Karpas-422 (cell line): ENCODE measurements around the gene UGT1A8. TPM values are rescaled to one million over a fixed set of nuclear protein-coding genes. Genes with fewer than 3 reads are reported as not detected.
A peak's percentile ranks its signal among the peaks of the same experiment; 100 is the strongest.
"Not testable (repeated sequence)": the region's sequence is repeated elsewhere in the genome, so short reads cannot be mapped to it uniquely, and the experiment has no call there.

ENCODE experiments used
- DNase-seq: peaks from one replicate; pipeline ENCODE4 v3.0.0-alpha.2; 2015
- H2AFZ ChIP-seq: fragments of 200-600 bp; sonication (generic); 2 replicates; pipeline ENCODE4 v1.6.1; 2014; ENCODE audit warnings: antibody characterized with exemption, low read length, mixed read lengths
- H3K27ac ChIP-seq: fragments of 200-600 bp; sonication (generic); 2 replicates; pipeline ENCODE4 v1.5.1; 2014; ENCODE audit warnings: mild to moderate bottlenecking, low read length, moderate library complexity
- H3K27me3 ChIP-seq: fragments of 200-600 bp; sonication (generic); 2 replicates; pipeline ENCODE4 v1.6.1; 2014; ENCODE audit warnings: low read length, mixed read lengths
- H3K36me3 ChIP-seq: fragments of 200-600 bp; sonication (generic); 2 replicates; pipeline ENCODE4 v1.6.1; 2014; ENCODE audit warnings: low read length, mixed read lengths; ENCODE audit not compliant: insufficient read depth
- H3K4me1 ChIP-seq: fragments of 200-600 bp; sonication (generic); 2 replicates; pipeline ENCODE4 v1.6.1; 2014; ENCODE audit warnings: mild to moderate bottlenecking, low read length, mixed read lengths
- H3K4me2 ChIP-seq: fragments of 200-600 bp; sonication (generic); 2 replicates; pipeline ENCODE4 v1.6.1; 2014; ENCODE audit warnings: low read length, low read depth, mild to moderate bottlenecking; ENCODE audit not compliant: poor library complexity, severe bottlenecking
- H3K4me3 ChIP-seq: fragments of 200-600 bp; sonication (generic); 2 replicates; pipeline ENCODE4 v1.5.1; 2014; ENCODE audit warnings: mild to moderate bottlenecking, antibody characterized with exemption, low read length, mixed read lengths
- H3K79me2 ChIP-seq: fragments of 200-600 bp; sonication (generic); 2 replicates; pipeline ENCODE4 v1.6.1; 2014; ENCODE audit warnings: mild to moderate bottlenecking, low read length, mixed read lengths
- H3K9ac ChIP-seq: fragments of 200-600 bp; sonication (generic); 2 replicates; pipeline ENCODE4 v1.6.0; 2014; ENCODE audit warnings: low read length
- H3K9me2 ChIP-seq: fragments of 200-600 bp; sonication (generic), shearing (Covaris generic); replicated peaks from 2 replicates; pipeline ENCODE4 v1.6.0; 2014; ENCODE audit warnings: mild to moderate bottlenecking, low read length, moderate library complexity; ENCODE audit not compliant: insufficient read depth
- H3K9me3 ChIP-seq: fragments of 300-700, 200-600 bp; sonication (generic); 2 replicates; pipeline ENCODE4 v1.6.1; 2014; ENCODE audit warnings: low read length, mixed read lengths
- H4K20me1 ChIP-seq: fragments of 200-600 bp; sonication (generic); 2 replicates; pipeline ENCODE4 v1.6.1; 2014; ENCODE audit warnings: mild to moderate bottlenecking, antibody characterized with exemption, low read length, low read depth; ENCODE audit not compliant: insufficient read depth
- total RNA-seq: library from RNA; depleted of rRNA; stranded (reverse); fragments of >200 nt; shearing (Covaris generic); gene quantifications from 2 replicates; pipeline ENCODE4 v1.2.3, GENCODE V29; 2014; ENCODE audit warnings: low replicate concordance

The UGT1A8 gene
- total RNA-seq, 1 experiment from 2014 or later = not detected

- Histone ChIP-seq H4K20me1 (no peaks in the 10 kb centered on the region), H3K9me3 (no peaks in the 10 kb centered on the region), H3K36me3 (no peaks in the 10 kb centered on the region), H3K9me2 (no peaks in the 10 kb centered on the region), H2AFZ (no peak overlapping the region), H3K4me1 (no peaks in the 10 kb centered on the region), H3K9ac (no peak overlapping the region), H3K27me3 (no peaks in the 10 kb centered on the region), H3K27ac (no peak overlapping the region), H3K4me2 (no peak overlapping the region), H3K4me3 (no peak overlapping the region), H3K79me2 (no peaks in the 10 kb centered on the region)
- no peak for DNase-seq
These were observed 6.1 kb upstream of the UGT1A8 start for GRCh38 chr2:233611284-233611683.

DNA sequence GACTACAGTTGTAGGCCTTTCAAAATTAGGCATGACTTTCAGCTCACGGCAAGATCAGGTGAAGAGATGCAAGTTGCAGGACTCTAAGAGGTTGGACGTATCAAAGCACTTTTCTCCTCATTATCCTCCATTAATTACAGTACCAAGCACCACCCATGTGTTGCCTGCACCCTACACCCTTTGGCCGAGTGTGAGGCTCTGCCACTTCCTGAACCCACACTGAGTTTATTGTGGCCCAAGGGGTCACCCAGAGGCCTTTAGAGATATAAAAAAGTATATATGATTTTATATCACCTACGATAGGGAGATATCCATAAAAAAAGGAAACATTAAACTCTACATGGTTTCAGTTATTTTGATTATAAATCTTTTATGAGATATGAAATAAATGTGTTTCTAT, 2.8 kb downstream of the UGT1A8 start:
- Histone ChIP-seq H3K9ac (no peak overlapping the region), H3K4me1 (no peaks in the 10 kb centered on the region), H2AFZ (no peak overlapping the region), H3K4me3 (no peak overlapping the region), H3K9me3 (no peaks in the 10 kb centered on the region), H3K9me2 (no peaks in the 10 kb centered on the region), H3K4me2 (no peak overlapping the region), H4K20me1 (no peaks in the 10 kb centered on the region), H3K27ac (no peak overlapping the region), H3K36me3 (no peaks in the 10 kb centered on the region), H3K27me3 (no peaks in the 10 kb centered on the region), H3K79me2 (no peaks in the 10 kb centered on the region)
- no peak for DNase-seq

- not testable (repeated sequence) for H3K9ac ChIP-seq, H3K9me2 ChIP-seq, H3K4me3 ChIP-seq, DNase-seq, H4K20me1 ChIP-seq, H2AFZ ChIP-seq, H3K4me1 ChIP-seq, H3K27me3 ChIP-seq, H3K27ac ChIP-seq, H3K4me2 ChIP-seq, H3K9me3 ChIP-seq, H3K36me3 ChIP-seq, H3K79me2 ChIP-seq
These were observed 4.4 kb downstream of the UGT1A8 start for GRCh38 chr2:233621863-233622262.

GRCh38 chr2:233627331-233628025, 10.0 kb downstream of the UGT1A8 start:
- peaks cover 12% of the 10 kb centered on the region; the same call in 1 of the 2 replicates for H3K9me3 ChIP-seq
- H3K4me3 ChIP-seq = no peak overlapping the region
- H3K79me2 ChIP-seq = no peaks in the 10 kb centered on the region
- peaks cover 4% of the 10 kb centered on the region for H3K4me1 ChIP-seq
- H3K4me2 ChIP-seq = no peak overlapping the region
- no peak overlapping the region for H3K27ac ChIP-seq
- H2AFZ ChIP-seq = no peak overlapping the region
- DNase-seq = no peak
- H3K9ac ChIP-seq = no peak overlapping the region
- H4K20me1 ChIP-seq = no peaks in the 10 kb centered on the region
- peaks cover 3% of the 10 kb centered on the region; the same call in 1 of the 2 replicates for H3K27me3 ChIP-seq
- no peaks in the 10 kb centered on the region for H3K36me3 ChIP-seq
- no peaks in the 10 kb centered on the region for H3K9me2 ChIP-seq

- not testable (repeated sequence) for DNase-seq, H3K9me3 ChIP-seq, H3K79me2 ChIP-seq, H2AFZ ChIP-seq, H3K4me2 ChIP-seq, H3K4me1 ChIP-seq, H4K20me1 ChIP-seq, H3K4me3 ChIP-seq, H3K9me2 ChIP-seq, H3K9ac ChIP-seq, H3K27me3 ChIP-seq, H3K36me3 ChIP-seq, H3K27ac ChIP-seq
These were observed 18.9 kb downstream of the UGT1A8 start, which contains the start of gene UGT1A10 for GRCh38 chr2:233636306-233636705. UGT1A10 (plus strand) TSS chr2:233636448; CDS start chr2:233636523, 75 bp downstream.

GRCh38 chr2:233638836-233639235, 21.4 kb downstream of the UGT1A8 start:
- Histone ChIP-seq H3K27me3 (no peaks in the 10 kb centered on the region), H3K4me1 (no peaks in the 10 kb centered on the region), H3K9me3 (no peaks in the 10 kb centered on the region), H3K27ac (no peak overlapping the region), H3K79me2 (no peaks in the 10 kb centered on the region), H2AFZ (no peak overlapping the region), H3K9me2 (no peaks in the 10 kb centered on the region), H4K20me1 (no peaks in the 10 kb centered on the region), H3K4me3 (no peak overlapping the region), H3K4me2 (no peak overlapping the region), H3K9ac (no peak overlapping the region), H3K36me3 (no peaks in the 10 kb centered on the region)
- peak; percentile 47 for DNase-seq

GRCh38 chr2:233639860-233640259, 22.4 kb downstream of the UGT1A8 start:
- Histone ChIP-seq H3K9me2 (no peaks in the 10 kb centered on the region), H3K9me3 (no peaks in the 10 kb centered on the region), H4K20me1 (no peaks in the 10 kb centered on the region), H3K4me1 (no peaks in the 10 kb centered on the region), H3K4me2 (no peak overlapping the region), H3K27me3 (no peaks in the 10 kb centered on the region), H3K4me3 (no peak overlapping the region), H3K79me2 (no peaks in the 10 kb centered on the region), H3K36me3 (no peaks in the 10 kb centered on the region), H2AFZ (no peak overlapping the region), H3K9ac (no peak overlapping the region), H3K27ac (no peak overlapping the region)
- DNase-seq = no peak

GRCh38 chr2:233643128-233643527, 25.7 kb downstream of the UGT1A8 start:
- H3K9me2 ChIP-seq = no peaks in the 10 kb centered on the region
- H3K9ac ChIP-seq = no peak overlapping the region
- H3K4me2 ChIP-seq = no peak overlapping the region
- no peaks in the 10 kb centered on the region for H3K4me1 ChIP-seq
- no peaks in the 10 kb centered on the region for H3K27me3 ChIP-seq
- no peaks in the 10 kb centered on the region for H3K36me3 ChIP-seq
- no peak overlapping the region for H3K27ac ChIP-seq
- H3K79me2 ChIP-seq = no peaks in the 10 kb centered on the region
- peak; percentile 55 for DNase-seq
- no peak overlapping the region for H3K4me3 ChIP-seq
- no peak overlapping the region for H2AFZ ChIP-seq
- H4K20me1 ChIP-seq = no peaks in the 10 kb centered on the region
- no peaks in the 10 kb centered on the region for H3K9me3 ChIP-seq
